Measurements from ENCODE around the gene PRKCQ. TPM values are rescaled to one million over a fixed set of nuclear protein-coding genes. Genes with fewer than 3 reads are reported as not detected.

Gene PRKCQ
- total RNA-seq, 1 experiment from 2014 or later, result not detected

DNA sequence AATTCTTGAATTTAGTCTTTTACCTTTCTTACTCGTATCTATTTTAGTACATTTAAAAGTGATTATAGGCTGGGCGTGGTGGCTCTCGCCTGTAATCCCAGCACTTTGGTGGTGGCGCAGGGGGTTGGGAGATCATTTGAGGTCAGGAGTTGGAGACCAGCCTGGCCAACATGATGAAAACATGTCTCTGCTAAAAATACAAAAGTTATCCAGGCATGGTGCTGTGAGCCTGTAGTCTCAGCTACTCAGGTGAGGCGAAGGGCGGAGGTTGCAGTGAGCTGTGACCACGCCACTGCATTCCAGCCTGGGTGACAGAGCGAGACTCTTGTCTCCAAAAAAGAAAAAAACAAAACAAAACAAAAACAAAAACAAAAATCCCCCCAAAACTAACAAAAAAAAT is 12.2 kb downstream of the PRKCQ start:
- DNase-seq (ENCODE audit: low read depth), result no peak

- no peak for DNase-seq (ENCODE audit: low read depth)
These were observed 12.8 kb downstream of the PRKCQ start for GRCh38 chr10:6567203-6567703.

DNA sequence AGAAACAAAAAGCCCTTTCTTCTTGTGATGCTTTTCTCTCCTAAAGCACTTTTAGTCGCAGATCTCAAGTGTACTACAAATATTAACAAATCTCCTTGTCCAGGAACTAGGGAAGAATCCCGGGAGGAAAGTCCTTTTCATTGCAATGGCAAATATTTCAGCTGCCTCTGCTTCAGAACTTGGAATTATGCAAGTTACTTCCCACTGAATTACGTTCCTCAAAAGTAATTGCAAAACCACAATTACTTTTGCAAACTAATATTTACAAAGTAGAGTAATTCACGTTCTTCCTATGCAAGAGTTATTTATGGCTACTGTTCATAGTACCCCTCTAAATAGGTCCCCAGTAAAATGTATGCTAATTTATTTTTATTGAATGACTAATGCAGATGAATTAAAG is 14.5 kb downstream of the PRKCQ start:
- DNase-seq (ENCODE audit: low read depth), result no peak

DNA sequence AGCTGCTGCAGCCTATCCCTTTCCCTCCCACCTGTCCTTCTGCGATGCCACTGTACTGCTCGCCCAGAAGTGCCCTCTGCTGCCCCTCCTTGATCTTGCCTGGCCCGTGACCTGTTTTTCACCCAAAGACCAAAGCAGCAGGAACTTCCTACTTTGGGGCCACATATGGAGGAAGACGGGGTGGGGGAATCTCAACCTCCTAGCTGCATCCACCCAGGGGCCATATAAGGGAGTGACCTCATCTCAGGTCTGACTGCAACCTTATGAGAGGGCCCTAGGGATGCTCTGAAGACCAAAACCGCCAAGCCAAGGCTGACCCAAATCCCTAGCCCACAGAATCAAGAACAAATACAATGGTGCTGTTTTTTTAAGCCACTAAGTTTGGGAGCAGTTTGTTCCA is 15.7 kb downstream of the PRKCQ start:
- DNase-seq (ENCODE audit: low read depth), result no peak

GRCh38 chr10:6563731-6564130 is 16.3 kb downstream of the PRKCQ start:
- no peak for DNase-seq (ENCODE audit: low read depth)

GRCh38 chr10:6563075-6563474 is 17.0 kb downstream of the PRKCQ start:
- no peak for DNase-seq (ENCODE audit: low read depth)

- DNase-seq (ENCODE audit: low read depth), result no peak
These were observed 17.9 kb downstream of the PRKCQ start for GRCh38 chr10:6562221-6562620.

GRCh38 chr10:6561552-6561951 is 18.5 kb downstream of the PRKCQ start:
- DNase-seq (ENCODE audit: low read depth), result no peak

GRCh38 chr10:6558759-6559461 is 21.2 kb downstream of the PRKCQ start:
- no peak for DNase-seq (ENCODE audit: low read depth)

GRCh38 chr10:6558272-6558671 is 21.8 kb downstream of the PRKCQ start:
- no peak for DNase-seq (ENCODE audit: low read depth)

DNA sequence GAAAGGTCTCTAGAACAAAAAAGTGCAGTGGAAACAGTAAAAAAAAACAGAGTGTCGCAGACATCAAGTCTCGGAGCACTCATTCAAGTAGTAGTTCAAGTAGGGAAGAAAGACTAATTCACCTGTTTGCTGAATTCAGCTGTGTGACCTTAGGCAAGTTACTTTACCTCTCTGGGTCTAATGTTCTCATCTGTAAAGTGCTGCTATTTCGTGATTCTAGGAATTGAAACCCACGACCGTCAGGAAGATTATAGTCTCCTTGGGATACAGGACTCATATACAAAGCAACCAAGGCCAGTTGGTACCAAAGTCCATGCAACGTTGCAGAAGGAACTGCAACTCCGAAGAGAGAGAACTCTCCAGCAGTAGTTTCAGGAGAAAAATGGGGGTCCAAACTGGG is 26.1 kb downstream of the PRKCQ start:
- no peak for DNase-seq (ENCODE audit: low read depth)

- DNase-seq (ENCODE audit: low read depth), result no peak
These were observed 36.6 kb downstream of the PRKCQ start for GRCh38 chr10:6543431-6544005.

- no peak for DNase-seq (ENCODE audit: low read depth)
These were observed 37.1 kb downstream of the PRKCQ start for GRCh38 chr10:6542999-6543430.

GRCh38 chr10:6539833-6540232 is 40.2 kb downstream of the PRKCQ start:
- no peak for DNase-seq (ENCODE audit: low read depth)

- DNase-seq (ENCODE audit: low read depth), result no peak
These were observed 42.3 kb downstream of the PRKCQ start for GRCh38 chr10:6537770-6538169.

DNA sequence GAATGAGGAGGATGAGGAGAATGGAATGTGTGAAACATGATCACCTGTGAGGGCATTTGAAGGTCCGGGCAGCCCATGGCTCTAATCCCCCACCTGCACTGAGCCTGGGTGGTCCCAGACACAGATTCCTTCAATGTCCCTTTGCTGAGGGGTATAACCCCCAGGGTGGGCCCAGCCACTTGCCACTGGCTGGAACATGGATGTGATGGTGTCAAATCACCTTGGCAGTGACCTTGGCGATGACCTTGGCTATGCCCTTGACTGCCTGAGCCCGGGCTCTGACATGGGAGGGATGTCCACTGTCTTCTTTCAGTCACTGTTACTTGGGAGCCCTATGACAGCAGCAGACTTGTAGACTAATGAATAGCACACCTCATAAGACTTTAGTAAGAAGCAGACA is 44.0 kb downstream of the PRKCQ start:
- no peak for DNase-seq (ENCODE audit: low read depth)

GRCh38 chr10:6535156-6535764 is 44.8 kb downstream of the PRKCQ start:
- DNase-seq (ENCODE audit: low read depth), result no peak

DNA sequence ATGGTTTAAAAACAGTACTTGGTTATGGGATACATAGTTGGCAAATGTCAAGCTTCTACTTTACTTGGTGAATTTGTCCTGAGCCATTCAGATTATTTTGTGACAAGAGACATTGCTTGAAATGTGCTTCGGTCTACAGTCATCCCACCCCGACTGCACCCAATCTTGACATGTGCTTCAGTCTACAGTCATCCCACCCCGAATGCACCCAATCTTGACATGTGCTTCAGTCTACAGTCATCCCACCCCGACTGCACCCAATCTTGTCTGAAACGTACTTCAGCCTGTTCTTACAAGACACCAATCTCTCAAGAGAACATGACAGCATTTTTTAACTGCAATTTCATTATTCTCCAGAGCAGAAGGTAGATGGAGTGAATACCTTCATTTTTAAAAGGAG is 47.8 kb downstream of the PRKCQ start:
- no peak for DNase-seq (ENCODE audit: low read depth)

GRCh38 chr10:6530966-6531365 is 49.1 kb downstream of the PRKCQ start:
- no peak for DNase-seq (ENCODE audit: low read depth)

DNA sequence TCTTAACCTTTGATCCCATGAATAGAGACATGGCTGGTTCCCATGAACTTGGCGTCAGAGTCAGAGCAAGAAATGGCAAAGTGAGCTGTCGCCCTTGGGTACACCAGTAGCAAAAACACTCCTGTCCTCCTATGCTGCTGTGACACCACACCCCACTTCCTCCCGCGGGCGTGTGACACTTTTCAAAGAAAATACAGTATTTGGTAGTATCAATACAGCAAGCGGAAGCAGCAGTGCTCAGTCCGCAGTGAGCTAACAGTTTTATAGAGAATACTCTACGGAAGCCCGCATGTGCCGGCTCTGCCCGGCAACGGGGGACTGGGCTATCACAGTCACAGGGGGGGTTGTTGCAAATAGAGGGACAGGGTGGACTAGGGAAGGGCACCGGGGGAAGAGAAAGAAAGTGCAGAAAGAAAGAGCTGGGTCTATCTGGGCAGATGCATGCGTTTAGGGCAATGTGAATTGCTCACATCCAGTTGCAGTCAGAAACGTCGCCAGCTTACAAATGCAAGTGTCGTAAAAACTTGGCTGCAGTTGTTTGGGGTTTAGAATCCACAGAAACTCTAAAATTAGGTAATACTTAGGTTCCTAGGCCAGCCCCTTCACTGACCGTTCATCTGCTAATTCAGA is 49.8 kb downstream of the PRKCQ start:
- DNase-seq (ENCODE audit: low read depth), result no peak

- DNase-seq (ENCODE audit: low read depth), result no peak
These were observed 51.7 kb downstream of the PRKCQ start for GRCh38 chr10:6528198-6528950.
